ENCODE measurements around the gene AMBRA1. TPM values are rescaled to one million over a fixed set of nuclear protein-coding genes. Genes with fewer than 3 reads are reported as not detected.
"Not testable (repeated sequence)": the region's sequence is repeated elsewhere in the genome, so short reads cannot be mapped to it uniquely, and the experiment has no call there.

Gene AMBRA1
- polyA plus RNA-seq, 10 donors = 10.4 to 14.6 (median 11.8) TPM

DNA sequence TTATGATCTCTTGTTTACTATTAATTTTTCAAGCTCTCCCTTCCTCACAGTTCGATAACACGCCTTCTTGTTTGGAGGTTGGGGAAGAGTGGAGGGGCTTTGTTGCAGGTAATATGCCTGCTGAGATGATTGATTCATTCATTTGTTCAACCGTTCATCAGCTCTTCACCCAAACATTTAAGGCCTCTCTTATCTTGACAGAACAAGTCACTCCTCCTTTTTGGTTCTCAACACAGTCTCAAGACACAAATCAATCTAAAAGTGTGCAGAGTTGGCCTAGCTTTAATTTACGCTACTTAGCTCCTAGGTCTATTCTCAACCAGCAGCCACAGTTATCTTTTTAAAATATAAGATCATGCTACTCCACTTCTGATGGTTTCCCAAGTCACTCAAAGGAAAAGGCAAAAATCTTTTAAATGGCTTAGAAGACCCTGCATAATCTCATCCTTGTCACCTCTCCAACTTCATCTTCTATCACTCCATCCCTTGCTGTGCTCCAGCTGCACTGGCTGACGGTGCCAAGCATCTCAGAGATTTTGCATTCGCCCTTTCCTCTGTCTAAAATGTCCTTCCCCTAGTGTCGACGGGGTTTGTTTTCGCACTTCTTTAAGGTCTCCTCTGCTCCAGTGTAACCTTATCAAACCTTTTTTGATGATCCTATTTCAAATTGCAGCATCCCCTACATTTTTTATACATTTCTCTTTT lies 60.3 kb downstream of the AMBRA1 start:
- DNase-seq = no peak

DNA sequence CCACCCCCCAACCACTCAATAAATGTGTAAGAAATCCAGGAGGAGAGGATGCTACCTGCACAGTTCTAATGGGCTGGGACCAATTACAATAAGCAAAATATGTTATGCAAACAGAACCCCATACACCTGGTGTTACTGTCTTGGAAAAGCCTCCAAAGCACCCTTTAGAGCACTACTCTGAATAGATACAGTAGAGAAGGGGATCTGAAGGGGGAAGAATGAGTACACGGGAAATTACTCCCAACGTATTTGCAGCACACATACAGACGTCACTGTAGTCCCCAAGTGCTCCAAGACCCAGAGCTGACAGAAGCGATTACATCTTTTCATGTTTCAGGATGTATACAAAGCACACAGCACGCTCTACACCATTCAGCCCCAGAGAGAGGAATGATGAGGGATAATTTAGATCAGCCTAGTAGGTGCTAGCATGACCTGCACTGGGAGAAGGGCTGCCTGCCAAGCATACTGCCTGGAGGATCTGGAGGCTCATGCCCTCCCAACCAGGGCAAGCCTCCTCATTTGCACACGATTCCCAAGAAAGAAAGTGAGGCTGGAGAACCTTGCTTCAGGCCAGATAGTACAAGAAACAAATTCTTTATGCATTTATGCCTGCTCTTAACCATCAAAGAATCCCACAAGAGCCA lies 63.8 kb downstream of the AMBRA1 start:
- DNase-seq = no peak

DNA sequence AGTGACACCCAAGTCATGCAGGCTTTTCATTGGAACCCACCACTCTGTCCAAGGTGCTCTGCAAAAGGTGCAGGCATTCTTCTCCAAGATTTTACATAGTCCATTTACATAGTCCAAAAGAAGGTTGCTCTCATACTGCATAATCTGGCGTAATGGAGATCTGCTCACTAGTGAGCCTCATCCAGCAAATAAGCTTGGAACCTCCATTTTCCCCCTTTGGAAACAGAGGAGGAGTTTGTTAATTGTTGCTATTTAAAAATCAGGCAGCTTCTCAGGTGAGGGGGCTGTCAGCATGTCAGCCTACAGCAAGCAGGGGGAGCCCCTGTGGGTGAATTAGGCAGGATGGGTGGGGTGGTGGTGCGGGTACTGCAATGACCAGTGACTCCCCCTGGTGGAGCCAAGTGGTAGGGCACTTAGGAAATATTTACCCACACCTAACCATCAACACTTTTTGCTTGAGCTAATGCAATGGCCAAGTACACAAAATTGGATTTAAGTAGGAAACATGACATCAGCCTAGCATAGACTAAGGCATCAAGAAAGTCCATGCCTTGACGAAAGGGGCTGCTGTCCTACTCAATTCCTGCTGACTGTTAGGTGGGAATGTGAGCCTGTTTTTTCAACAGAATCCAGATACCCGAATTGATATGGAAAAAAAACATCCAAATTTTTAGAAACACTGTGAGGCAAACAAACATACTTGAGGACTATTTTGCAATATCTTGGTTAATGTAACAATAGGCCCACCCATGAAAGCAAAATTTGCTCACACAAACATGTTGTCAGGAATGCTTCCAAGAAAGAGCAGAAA lies 64.5 kb downstream of the AMBRA1 start:
- peak; percentile 13 to 57 (median 33) for DNase-seq

DNA sequence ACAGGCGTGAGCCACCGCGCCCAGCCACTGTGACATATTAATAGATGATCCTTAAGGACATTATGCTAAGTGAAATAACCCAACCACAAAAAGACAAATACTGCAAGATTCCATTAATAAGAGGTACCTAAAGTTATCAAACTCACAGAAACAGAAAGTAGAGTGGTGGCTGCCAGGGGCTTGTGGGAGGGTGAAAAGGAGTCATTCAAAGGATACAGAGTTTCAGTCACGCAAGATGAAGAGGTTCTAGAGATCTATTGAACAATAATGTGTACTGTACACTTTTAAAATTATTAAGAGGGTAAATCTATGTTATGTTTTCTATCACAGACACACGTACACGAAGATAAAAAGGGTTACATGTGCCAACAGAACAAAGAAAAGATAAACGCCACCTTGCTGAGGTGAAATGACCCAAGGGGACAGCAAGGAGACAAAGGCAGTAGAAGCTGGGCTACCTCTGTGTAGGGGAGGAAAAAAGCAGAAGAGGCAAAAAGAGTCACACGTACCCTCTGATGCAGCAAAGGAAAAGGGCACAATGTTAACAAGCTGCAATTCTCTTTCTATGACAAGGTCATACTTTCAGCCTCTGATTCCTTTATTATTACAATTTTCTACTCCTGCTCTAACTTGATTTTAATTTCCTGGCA lies 65.3 kb downstream of the AMBRA1 start:
- no peak for DNase-seq

DNA sequence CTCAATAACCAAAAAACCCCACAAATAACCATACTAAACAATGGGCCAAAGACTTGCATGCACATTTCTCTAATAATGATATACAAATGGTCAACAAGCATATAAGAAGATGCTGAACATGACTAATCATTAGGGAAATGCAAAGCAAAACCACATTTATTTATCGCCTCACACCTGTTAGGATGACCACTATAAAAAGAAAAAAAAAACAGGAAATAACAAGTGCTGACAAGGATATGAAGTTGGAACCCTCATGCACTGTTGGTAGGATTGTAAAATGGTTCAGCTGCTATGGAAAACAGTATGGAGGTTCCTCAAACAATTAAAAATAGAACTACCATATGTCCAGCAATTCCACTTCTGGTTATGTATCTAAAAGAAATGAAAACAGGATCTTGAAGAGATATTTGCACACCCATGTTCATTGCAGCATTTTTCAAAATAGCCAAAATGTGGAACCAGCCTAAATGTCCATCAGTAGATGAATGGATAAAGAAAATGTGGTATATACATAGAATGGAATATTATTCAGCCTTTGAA lies 66.2 kb downstream of the AMBRA1 start:
- DNase-seq = no peak

DNA sequence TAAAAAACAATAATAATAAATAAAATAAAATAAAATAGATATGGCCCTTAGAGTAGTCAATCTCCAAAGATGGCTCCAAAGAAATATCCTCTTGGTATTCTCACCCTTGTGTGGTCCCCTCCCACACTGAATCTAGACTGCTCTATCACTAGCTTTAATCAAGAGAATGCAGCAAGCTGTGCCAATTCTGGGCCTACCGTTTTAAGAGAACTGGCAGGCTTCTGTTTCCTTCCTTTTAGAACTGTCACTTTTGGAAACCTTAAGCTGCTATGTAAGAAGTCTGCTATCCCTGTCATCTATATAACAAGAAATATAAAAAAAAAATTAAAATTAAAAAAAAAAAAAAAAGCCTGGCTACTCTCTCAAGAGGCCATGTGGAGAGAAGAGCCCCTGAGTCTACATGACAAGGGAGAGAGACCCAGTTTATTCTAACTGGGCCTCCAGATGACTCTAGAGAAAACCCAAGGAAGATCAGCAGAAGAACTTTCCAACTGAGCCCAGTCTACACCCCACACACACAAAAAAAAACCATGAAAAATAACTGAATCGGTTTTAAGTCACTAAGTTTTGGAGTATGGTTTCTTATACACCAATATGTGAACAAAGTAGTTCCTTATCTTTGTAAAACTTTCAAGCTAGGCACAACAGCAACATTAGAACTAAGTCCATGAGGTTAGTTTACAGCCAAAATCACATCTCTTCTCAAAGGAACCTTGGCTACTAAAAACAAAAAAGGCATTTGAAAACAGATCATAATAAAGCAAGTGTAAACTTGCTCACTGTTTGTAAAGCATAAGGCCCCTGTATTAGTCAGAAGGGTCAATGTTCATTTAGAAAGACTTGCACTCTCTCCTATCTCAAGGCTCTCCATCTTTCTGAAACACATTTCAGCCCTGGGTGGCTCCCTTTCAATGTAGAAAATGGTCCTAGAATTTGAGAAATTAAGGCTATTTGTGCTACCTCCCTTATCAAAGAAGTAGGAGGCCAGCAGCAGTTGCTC lies 67.3 kb downstream of the AMBRA1 start:
- DNase-seq = no peak

DNA sequence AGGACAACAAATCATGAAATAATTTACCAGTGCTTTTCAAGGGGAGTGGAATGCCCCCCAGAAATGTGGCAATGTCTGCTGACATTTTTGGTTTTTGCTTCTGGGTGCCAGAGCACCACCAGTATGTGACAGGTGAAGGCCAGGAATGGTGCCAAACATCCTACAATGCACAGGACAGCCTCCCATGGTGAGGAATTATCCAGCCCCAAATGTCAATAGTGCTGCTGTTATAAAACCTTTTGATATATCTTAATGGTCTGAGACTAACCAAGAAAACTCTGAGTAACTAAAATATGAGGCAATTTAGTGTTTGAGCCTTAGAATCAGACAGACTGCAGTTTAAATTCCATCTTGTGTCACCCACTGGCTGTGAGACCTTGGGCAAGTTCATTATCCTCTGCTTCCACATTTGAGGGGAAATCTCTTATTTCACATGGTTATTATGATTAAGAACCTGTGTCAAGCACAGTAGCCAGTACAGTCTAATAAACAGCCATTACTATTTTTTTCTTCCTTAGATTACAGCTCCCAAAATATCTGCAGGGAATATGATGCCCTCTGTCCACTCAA lies 69.5 kb downstream of the AMBRA1 start:
- no peak for DNase-seq

DNA sequence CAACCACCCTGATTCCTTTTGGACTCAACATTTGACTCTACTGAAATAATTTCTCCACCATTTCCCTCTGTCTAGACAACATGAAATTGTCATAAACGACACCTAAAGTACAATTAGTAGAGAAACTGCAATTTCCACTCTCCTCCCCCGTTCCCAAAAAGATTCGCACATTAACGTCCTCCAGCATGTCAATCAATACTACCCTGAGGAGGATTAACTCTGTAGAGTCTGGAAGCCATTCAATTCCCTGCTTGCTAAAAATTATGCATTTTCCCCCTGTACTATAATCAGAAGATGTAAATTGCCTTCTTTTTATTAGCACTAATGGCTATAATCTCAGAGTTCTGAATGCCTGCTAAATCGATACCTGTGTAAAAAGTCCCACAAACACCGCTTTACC lies 70.5 kb downstream of the AMBRA1 start:
- DNase-seq = no peak

DNA sequence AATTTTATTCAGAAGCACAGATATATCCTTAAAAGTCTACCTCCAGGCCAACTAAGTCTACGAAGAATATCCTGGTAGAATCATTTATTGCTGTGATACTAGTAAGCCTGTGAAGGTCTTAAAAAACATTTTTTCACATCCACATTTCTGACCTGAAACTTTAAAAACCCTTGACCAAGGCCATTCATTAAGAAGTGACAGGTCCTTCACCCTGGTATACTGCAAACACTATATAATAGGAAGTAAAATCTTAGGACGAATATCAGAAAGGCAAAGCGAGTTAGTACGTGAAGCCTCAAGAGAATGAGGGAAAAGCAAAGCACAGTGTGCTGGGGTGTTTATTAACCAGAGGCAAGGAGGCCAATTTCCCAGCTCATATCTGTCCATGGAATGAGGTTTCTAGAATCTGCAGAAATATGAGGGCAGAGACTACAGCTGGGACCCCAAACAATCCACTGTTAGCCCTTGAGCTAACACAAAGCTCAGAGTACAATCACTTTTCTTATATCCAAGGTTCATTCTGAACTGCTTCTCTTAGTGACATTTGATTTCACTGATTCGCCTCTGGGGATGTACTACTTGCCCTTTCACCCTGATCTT lies 71.0 kb downstream of the AMBRA1 start:
- no peak for DNase-seq

DNA sequence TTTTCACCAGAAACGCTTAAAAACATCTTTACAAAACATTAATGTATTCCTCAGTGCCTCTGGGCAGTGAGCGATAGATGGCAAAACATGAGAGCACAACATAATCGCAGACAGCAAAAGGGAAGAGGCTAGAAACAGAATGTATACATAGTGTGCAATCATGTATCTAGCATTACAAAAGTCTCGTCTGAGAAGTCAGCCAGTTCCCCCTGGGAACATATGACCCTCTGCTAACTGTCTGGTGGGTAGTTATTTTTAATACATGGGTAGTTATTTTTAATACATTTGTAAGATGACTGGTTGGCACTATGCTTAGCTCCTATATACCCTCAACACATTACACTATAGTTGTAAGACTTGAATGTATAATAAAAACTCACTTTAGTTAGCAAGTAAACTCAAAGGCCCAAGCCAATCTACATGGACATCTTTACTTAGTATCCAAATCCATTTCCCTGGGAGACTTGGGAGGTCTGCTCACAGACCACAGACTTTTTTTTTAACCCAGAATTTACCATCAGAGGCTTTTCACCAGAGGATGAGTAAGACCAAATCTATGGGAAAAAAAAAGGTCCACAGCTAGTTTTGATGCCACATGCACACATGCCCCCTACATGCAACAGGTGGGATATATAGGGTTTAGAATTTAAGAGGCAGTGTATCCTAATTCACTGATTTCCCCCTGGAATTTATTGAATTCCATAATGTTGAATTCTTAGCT lies 71.7 kb downstream of the AMBRA1 start:
- peak in 1 of 3 donors; percentile 47 for DNase-seq

DNA sequence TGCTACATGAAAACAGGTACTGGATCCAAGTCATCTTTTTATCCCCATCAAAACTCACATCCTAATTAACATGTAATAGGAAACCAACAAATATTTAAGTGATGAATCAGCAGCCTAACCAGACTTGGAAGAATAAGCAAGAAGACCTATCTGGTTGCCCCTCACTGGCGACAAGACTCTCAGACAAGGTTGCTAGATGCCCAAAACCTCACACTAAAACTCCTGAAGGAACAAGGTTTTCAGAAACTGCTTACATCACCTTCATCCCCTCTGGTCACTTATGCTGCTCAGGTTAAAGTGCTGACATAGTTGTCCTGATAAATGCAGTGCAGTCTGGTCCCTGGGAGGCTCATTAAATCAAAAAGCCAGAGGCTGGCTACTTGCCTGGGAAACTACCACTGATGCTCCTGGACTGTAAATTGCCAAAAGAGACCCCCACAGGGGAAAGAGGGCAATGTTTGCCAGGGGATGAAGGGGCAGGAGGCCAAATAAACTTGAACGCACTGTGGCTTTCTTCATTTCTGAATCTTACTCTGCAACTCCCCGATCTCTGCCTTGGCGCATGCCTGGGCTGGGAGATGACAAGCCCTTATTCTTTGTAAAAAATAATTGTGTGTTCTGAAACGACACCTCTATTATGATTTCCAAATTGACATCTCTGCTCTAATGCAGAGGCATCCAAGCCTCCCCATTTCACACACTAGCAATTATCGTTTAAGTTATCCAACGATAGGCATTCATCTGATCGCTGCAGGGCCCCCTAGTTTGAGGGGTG lies 72.7 kb downstream of the AMBRA1 start:
- peak in 1 of 3 donors; percentile 44 for DNase-seq

DNA sequence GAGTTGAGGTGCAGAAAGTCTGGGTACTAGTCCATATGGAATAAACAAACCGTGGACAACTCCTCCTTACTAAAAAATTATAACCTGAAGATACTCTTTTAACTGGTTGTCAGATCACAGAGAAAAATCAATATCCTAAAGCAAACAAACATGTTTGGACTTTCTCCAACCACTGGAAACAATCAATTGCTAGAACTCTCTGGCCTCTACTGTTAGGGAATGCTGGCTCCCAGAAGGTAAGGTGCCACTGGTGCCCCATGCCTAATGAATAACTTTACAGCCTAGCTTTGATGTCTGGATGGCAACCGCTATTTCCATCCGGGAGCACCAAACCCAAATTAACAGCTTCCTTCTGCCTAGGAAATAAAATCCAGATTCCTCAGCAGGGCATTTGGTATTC lies 74.5 kb downstream of the AMBRA1 start:
- no peak for DNase-seq

DNA sequence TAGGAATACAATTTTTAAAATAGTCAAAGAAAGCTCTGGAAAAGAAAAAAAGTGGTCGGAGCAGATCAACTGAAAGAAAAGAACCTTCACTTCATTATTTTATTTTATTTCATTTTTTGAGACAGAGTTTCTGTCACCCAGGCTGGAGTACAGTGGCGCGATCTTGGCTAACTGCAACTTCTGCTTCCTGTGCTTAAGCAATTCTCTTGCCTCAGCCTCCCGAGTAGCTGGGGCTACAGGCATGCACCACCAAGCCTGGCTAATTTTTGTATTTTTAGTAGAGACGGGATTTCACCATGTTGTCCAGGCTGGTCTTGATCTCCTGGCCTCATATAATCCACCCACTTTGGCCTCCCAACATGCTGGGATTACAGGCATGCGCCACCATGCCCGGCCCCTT lies 74.9 kb downstream of the AMBRA1 start:
- not testable (repeated sequence) for DNase-seq

DNA sequence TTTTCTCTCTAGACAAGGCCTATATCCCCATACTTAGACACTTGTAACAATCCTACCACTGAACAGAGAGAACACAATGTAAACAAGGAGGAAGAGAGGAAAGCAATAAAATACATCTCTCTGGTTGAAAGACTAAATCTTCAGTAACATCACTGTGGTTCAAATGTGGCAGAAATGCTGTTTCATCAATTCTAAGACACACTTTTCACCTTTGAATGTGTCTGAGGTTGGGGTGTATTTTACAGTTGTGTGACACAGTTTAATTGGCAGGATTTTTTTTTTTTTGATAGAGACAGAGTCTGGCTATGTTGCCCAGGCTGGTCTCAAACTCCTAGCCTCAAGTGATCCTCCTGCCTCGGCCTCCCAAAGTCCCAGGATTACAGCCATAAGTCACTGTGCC lies 79.5 kb downstream of the AMBRA1 start:
- DNase-seq = no peak

DNA sequence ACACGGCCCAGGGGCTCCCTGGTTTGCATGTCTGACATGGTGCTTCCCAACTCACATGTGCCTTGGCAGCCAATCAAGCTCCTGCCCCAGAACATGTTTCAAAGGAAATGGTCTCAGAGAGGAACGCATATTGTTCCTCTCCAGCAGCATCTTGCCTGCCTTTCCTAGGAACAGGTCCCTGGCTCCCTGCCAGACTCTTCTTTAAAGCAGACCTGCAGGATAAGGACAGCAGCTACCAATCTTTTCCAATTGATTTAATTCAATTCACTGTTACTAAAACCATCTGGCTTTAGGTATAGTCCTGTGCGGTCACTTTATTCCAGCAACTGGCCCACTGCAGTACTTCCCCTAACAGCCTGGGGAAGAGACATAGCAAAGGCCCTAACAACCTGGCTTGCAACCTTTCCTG lies 79.9 kb downstream of the AMBRA1 start:
- DNase-seq = peak in 2 of 3 donors; percentile 47 to 65

DNA sequence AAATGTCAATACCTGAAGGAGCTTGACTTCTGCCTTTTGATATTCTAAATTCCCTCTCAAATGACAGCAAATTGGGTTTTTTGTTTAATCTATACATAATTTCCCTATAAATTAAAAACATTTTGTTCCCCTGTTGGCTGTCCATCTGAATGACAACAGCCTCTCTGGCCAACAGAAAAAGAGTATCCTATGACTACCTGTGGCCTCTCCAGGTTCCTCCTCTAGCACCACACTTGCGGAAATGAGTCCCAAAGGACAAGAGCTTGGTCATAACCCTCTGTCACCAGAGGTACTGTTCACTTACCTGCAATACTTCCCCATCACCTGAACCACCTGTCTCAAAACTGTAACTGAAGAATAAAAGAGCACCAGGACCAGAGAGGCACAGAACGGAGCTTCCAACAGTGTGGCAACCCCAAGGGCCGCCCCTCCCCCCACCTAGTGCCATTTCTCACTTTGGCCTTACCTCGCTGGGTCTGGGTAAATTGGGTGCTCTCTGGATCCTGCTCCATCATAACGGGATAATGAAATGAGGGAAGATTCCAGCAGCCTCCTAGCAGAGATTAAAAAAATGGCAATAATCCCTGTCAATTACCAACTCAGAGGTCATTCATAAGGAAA lies 81.5 kb downstream of the AMBRA1 start:
- DNase-seq = no peak

DNA sequence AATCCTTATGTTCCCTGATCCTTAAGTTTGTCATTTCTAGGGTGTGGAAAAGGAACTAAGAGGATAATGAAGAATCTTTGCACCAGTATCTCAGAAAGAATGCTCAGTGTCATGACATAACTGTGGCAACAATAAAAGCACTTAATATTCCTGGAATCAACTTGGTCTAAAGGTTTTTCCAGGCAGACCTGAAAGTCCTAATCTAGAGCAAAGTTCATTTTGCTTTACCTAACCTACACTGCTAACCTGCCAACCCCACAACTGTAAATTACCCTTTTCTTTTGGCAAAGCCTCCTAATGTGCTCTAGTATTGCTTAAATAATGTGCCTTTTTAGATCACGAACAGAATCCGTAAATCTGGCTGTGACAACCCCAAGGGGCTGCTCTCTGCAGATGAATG lies 82.5 kb downstream of the AMBRA1 start:
- no peak for DNase-seq

DNA sequence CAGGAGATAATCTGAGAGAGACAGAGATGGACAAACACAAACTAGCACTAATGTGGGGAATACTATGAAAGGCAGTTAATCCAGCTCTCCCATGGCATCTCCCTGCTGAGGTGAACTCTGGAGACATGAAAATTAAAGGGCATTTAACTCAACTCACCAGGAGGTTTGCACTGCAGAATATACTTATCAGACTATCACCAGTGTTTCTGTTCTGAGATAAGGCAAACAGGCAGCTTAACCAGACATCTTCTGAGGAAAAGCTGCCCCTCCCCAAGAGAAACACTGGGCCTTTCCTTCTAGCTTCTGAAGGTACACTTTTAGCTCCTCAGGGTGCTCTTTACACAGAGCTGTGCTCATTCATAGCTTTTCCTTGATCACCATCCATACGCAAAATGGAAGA lies 85.5 kb downstream of the AMBRA1 start:
- DNase-seq = no peak
